OCI-LY1 (cell line): ENCODE results near the gene KXD1.
"Not testable (repeated sequence)": the region's sequence is repeated elsewhere in the genome, so short reads cannot be mapped to it uniquely, and the experiment has no call there.

Experiments
- H2AFZ ChIP-seq: fragments of 200-600 bp; sonication (generic), shearing (Covaris generic); 2 replicates; pipeline ENCODE4 v1.6.0; 2014; ENCODE audit warnings: antibody characterized with exemption, mild to moderate bottlenecking, low read length
- H3F3A ChIP-seq: fragments of 200-600 bp; sonication (generic), shearing (Covaris generic); 2 replicates; pipeline ENCODE4 v1.6.0; 2014; ENCODE audit warnings: mild to moderate bottlenecking, antibody characterized with exemption, low read length, moderate library complexity; ENCODE audit not compliant: insufficient read depth
- H3K27ac ChIP-seq: fragments of 200-600 bp; sonication (generic); 2 replicates; pipeline ENCODE4 v1.5.1; 2014; ENCODE audit warnings: low read length, mixed run types, mild to moderate bottlenecking, low read depth; ENCODE audit not compliant: poor library complexity, severe bottlenecking
- H3K27me3 ChIP-seq: fragments of 200-600 bp; sonication (generic); 2 replicates; pipeline ENCODE4 v1.6.0; 2014; ENCODE audit warnings: antibody characterized with exemption, mild to moderate bottlenecking, low read length, moderate library complexity; ENCODE audit not compliant: insufficient read depth
- H3K36me3 ChIP-seq: fragments of 200-600 bp; sonication (generic); 2 replicates; pipeline ENCODE4 v1.6.1; 2014; ENCODE audit warnings: mild to moderate bottlenecking, antibody characterized with exemption, low read length, moderate library complexity, mixed read lengths; ENCODE audit not compliant: insufficient read depth
- H3K4me1 ChIP-seq: fragments of 200-600 bp; sonication (generic); 2 replicates; pipeline ENCODE4 v1.5.1; 2014; ENCODE audit warnings: mild to moderate bottlenecking, low read length, moderate library complexity; ENCODE audit not compliant: insufficient read depth, severe bottlenecking
- H3K4me2 ChIP-seq: fragments of 200-600 bp; sonication (generic), shearing (Covaris generic); 2 replicates; pipeline ENCODE4 v1.6.1; 2014; ENCODE audit warnings: low read length
- H3K4me3 ChIP-seq: fragments of 200-600 bp; sonication (generic); 2 replicates; pipeline ENCODE4 v1.5.1; 2014; ENCODE audit warnings: low read length, low read depth, mild to moderate bottlenecking, mixed read lengths; ENCODE audit not compliant: poor library complexity, severe bottlenecking
- H3K79me2 ChIP-seq: fragments of 200-600 bp; shearing (Covaris generic); 2 replicates; pipeline ENCODE4 v1.6.1; 2016; ENCODE audit warnings: mixed run types, low read length, mixed read lengths; ENCODE audit not compliant: insufficient read depth
- H3K9ac ChIP-seq: fragments of 200-600 bp; sonication (generic), shearing (Covaris generic); 2 replicates; pipeline ENCODE4 v1.6.1; 2014; ENCODE audit warnings: mild to moderate bottlenecking, low read length, mixed read lengths
- H3K9me2 ChIP-seq: fragments of 200-600 bp; sonication (generic), shearing (Covaris generic); 2 replicates; pipeline ENCODE4 v1.6.1; 2014; ENCODE audit warnings: low read depth, mild to moderate bottlenecking, low read length, mixed read lengths
- H3K9me3 ChIP-seq: fragments of 200-600 bp; shearing (Covaris generic); 2 replicates; pipeline ENCODE4 v1.6.1; 2014; ENCODE audit warnings: low read length, mixed read lengths
- H4K20me1 ChIP-seq: fragments of 200-600 bp; sonication (generic), shearing (Covaris generic); 2 replicates; pipeline ENCODE4 v1.6.0; 2016; ENCODE audit warnings: mild to moderate bottlenecking, low read length; ENCODE audit not compliant: insufficient read depth
- EZH2 ChIP-seq: fragments of 200-600 bp; sonication (generic), shearing (Covaris generic); IDR thresholded peaks from 2 replicates; pipeline ENCODE4 v1.8.0; 2017; ENCODE audit warnings: borderline replicate concordance, mixed run types, mild to moderate bottlenecking, antibody characterized with exemption, low read length, moderate library complexity, mixed read lengths
- TF ChIP-seq, protein P1 (sequence below): fragments of 200-600 bp; sonication (generic), shearing (Covaris generic); IDR thresholded peaks from 2 replicates; pipeline ENCODE4 v1.5.1; 2017; ENCODE audit warnings: mild to moderate bottlenecking, antibody characterized with exemption, low read length, moderate library complexity, mixed read lengths

KXD1 gene

DNA sequence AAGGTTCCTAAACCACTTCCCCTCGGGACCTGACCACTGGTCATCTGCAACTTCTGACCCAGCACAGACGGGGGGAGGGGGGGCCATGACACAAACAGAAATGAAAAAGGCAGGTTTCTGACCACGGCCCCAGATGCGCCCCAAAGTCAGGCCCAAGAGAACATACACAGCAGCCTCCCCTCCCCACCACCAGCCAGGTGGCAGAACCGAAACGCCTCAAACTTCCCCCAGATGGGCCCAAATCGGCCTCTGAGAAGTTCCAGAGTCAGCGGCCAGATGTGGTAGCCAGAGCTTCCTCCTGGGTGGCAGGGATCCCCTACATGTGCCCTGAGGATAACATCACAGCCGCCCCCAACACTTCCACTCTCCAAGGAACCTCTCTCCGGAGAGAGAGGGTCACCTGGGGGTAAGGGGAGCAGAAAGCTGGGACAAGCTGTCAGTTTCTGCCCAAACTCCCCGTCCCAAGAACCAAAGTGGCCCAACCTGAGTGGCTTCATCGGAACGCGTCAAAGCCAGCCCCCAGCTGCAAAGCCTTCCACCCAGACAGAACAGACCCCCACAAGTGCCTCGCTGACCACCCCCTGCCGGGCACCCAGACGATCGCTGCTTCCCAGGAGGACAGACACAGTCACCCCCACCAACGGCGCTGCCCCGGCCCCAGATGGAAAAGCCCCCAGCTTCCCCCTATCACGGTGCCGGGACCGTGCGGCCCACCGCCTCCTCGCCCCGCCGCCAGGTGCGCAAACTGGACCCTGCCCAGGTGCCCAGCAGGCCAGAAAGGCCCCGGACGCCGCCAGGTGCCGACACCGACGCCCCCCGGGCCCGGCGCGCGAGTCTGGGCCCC, 36.6 kb upstream of the KXD1 start:
- H3K9ac ChIP-seq: peak overlapping the region; percentile 81
- peak overlapping the region; percentile 89 for H3K4me3 ChIP-seq
- TF ChIP-seq, protein P1, sequence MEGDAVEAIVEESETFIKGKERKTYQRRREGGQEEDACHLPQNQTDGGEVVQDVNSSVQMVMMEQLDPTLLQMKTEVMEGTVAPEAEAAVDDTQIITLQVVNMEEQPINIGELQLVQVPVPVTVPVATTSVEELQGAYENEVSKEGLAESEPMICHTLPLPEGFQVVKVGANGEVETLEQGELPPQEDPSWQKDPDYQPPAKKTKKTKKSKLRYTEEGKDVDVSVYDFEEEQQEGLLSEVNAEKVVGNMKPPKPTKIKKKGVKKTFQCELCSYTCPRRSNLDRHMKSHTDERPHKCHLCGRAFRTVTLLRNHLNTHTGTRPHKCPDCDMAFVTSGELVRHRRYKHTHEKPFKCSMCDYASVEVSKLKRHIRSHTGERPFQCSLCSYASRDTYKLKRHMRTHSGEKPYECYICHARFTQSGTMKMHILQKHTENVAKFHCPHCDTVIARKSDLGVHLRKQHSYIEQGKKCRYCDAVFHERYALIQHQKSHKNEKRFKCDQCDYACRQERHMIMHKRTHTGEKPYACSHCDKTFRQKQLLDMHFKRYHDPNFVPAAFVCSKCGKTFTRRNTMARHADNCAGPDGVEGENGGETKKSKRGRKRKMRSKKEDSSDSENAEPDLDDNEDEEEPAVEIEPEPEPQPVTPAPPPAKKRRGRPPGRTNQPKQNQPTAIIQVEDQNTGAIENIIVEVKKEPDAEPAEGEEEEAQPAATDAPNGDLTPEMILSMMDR: no peak
- TF ChIP-seq EZH2: no peak
- peak overlapping the region; percentile 49 for H3K27ac ChIP-seq
- no peaks in the 10 kb centered on the region for H3K27me3 ChIP-seq
- H3K9me2 ChIP-seq: no peaks in the 10 kb centered on the region
- H3K4me2 ChIP-seq: peak overlapping the region; percentile 87
- H3K9me3 ChIP-seq: no peaks in the 10 kb centered on the region
- no peaks in the 10 kb centered on the region for H3F3A ChIP-seq
- peaks cover 20% of the 10 kb centered on the region for H3K79me2 ChIP-seq
- peaks cover 4% of the 10 kb centered on the region for H3K36me3 ChIP-seq
- H3K4me1 ChIP-seq: peaks cover 28% of the 10 kb centered on the region
- no peaks in the 10 kb centered on the region for H4K20me1 ChIP-seq
- H2AFZ ChIP-seq: no peak overlapping the region

DNA sequence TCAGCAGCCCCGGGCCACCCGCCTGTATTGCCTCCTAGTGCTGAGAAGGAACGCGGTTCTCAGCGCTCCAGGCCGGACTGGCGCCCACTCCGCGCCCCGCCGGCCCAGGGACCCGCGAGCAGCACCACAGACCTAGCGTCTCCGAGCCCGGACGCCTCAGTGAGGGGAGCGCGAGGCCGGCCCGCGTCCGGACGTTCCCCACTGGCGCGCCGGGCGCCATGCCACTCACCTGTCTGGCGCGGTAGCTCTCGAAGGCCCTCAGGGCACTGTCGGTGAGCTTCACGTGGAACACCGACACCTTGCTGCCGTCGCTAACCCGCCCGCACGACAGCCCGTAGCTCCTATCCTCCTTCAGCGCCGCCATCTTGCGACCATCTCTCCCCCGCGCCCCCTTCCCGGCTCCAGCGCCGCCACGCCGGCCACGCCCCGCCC, 36.0 kb upstream of the KXD1 start, which contains the start of gene ELL:
TSS of gene ELL (minus strand) at position 379 of the 432 bp plus-strand sequence. CDS start at position 364, 15 bp downstream.
- peaks cover 4% of the 10 kb centered on the region for H3K36me3 ChIP-seq
- H3K9ac ChIP-seq: peak within 1 kb of the TSS; percentile 81
- H3F3A ChIP-seq: no peaks in the 10 kb centered on the region
- no peak for TF ChIP-seq EZH2
- TF ChIP-seq, protein P1: 0 out of 2 replicates have a peak, but pooled peaks have one; percentile 4
- H3K27me3 ChIP-seq: no peaks in the 10 kb centered on the region
- no peaks in the 10 kb centered on the region for H3K9me2 ChIP-seq
- no peaks in the 10 kb centered on the region for H4K20me1 ChIP-seq
- H2AFZ ChIP-seq: no peak within 1 kb of the TSS
- H3K4me3 ChIP-seq: peak within 1 kb of the TSS; percentile 89
- no peaks in the 10 kb centered on the region for H3K9me3 ChIP-seq
- H3K79me2 ChIP-seq: peaks cover 16% of the 10 kb centered on the region
- peak within 1 kb of the TSS; percentile 49 for H3K27ac ChIP-seq
- peak within 1 kb of the TSS; percentile 87 for H3K4me2 ChIP-seq
- peaks cover 24% of the 10 kb centered on the region for H3K4me1 ChIP-seq

DNA sequence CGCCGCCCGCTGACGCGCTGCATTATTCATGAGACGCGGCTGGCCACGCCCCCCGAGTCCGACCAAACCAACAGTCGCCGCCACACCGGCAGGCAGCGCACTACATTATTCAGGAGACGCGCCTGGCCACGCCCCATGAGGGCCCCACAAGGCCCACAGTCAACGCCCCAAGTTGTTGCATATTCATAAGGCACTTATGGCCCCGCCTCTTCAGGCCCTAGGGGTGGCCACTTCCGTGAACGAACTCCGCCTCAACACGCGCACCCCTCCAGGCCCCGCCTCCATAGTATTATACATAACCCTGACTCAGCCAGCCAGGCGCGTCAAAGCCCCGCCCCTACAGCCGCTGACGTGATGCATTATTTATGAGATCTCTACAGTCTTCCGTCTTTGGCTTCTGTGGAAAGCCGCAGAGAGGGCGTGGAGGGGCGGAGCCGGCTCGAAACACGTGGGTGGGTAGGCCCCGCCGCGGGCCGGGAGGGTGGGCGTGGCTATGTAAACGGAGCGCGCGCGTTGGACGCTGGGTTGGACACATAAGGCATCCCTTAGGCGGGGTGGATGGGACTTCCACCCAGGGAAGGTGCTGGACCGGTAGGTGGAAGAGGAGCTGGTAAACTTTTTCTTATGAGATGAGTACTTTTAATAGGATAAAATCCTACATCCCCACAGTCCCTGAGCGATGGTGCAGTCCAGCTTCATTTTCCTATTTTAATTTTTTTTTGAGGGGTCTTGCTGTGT, 35.4 kb upstream of the KXD1 start:
- H3K27ac ChIP-seq: no peak overlapping the region
- peaks cover 4% of the 10 kb centered on the region; the same call in 1 of the 2 replicates for H3K36me3 ChIP-seq
- H3K27me3 ChIP-seq: no peaks in the 10 kb centered on the region
- H4K20me1 ChIP-seq: no peaks in the 10 kb centered on the region
- H2AFZ ChIP-seq: no peak overlapping the region
- peak overlapping the region; percentile 81; the same call in 1 of the 2 replicates for H3K9ac ChIP-seq
- H3K4me1 ChIP-seq: peaks cover 24% of the 10 kb centered on the region
- peaks cover 16% of the 10 kb centered on the region for H3K79me2 ChIP-seq
- H3K4me3 ChIP-seq: peak overlapping the region; percentile 89
- H3K9me3 ChIP-seq: no peaks in the 10 kb centered on the region
- no peaks in the 10 kb centered on the region for H3K9me2 ChIP-seq
- H3F3A ChIP-seq: no peaks in the 10 kb centered on the region
- peak overlapping the region; percentile 46 for H3K4me2 ChIP-seq
- TF ChIP-seq EZH2: no peak
- TF ChIP-seq, protein P1: no peak

DNA sequence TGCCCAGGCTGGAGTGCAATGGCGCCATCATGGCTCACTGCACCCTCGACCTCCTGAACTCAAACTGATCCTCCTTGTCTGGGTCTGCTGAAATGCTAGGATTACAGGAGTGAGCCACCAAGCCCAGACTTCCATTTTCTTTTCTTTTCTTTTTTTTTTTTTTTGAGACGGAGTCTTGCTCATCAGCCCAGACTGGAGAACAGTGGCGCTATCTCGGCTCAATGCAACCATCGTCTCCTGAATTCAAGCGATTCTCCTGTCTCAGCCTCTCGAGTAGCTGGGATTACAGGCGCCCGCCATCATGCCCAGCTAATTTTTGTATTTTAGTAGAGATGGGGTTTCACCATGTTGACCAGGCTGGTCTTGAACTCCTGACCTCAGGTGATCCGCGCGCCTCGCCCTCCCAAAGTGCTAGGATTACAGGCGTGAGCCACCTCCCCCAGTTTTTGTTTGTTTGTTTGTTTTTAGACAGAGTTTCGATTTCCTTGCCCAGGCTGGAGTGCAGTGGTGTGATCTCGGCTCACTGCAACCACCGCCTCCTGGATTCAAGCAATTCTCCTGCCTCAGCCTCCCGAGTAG, 34.7 kb upstream of the KXD1 start:
- not testable (repeated sequence) for H3K9ac ChIP-seq, H3K9me3 ChIP-seq, H3K9me2 ChIP-seq, H4K20me1 ChIP-seq, H3K27me3 ChIP-seq, H3K27ac ChIP-seq, H3F3A ChIP-seq, H3K36me3 ChIP-seq, H2AFZ ChIP-seq
- Histone ChIP-seq H3K4me1 (peaks cover 24% of the 10 kb centered on the region), H3K4me2 (peak overlapping the region; percentile 46), H3K79me2 (peaks cover 16% of the 10 kb centered on the region), H3K4me3 (peak overlapping the region; percentile 42)
